Endothelial cell of umbilical vein (primary cell): Measurements from ENCODE around the gene DENND1A. TPM values are rescaled to one million over a fixed set of nuclear protein-coding genes. Genes with fewer than 3 reads are reported as not detected.

ENCODE experiments used
- BruUV-seq: library from RNA; stranded (reverse); fragments of 400-500 nt; replicated peaks from 2 replicates; lab custom pipeline; 2021; lab: Mats Ljungman, UMichigan
- CTCF ChIA-PET: fragments of 300-600, 350-600 bp; sonication (Branson Sonifier 250); formaldehyde crosslinking; loops from one replicate; lab custom pipeline; 2021; ENCODE audit warnings: antibody characterized with exemption, inconsistent platforms; lab: Charles Lee
- POLR2A ChIA-PET: fragments of 300-600, 350-600 bp; sonication (Branson Sonifier 250); formaldehyde crosslinking; loops from one replicate; lab custom pipeline; 2021; ENCODE audit warnings: antibody characterized with exemption, inconsistent platforms; lab: Charles Lee
- DNase-seq: peaks from one replicate; pipeline ENCODE4 v3.0.0-alpha.2; 2011; ENCODE audit warnings: low read depth, low spot score
- FAIRE-seq: peaks from 2 replicates; lab custom pipeline; 2011; peaks lifted over from hg19 to GRCh38; lab: Jason Lieb, UNC
- H2AFZ ChIP-seq: 2 replicates; pipeline ENCODE4 v1.6.0; 2012; ENCODE audit warnings: low read depth, low read length, control low read depth, inconsistent platforms
- H3K27ac ChIP-seq: 2 replicates; pipeline ENCODE4 v1.5.1; 2011; ENCODE audit warnings: low read depth, mild to moderate bottlenecking, control low read depth, low read length, moderate library complexity; ENCODE audit not compliant: insufficient read depth
- H3K27me3 ChIP-seq, 2 experiments: 2 replicates each; pipeline versions ENCODE4 v1.6.0 to v1.6.1; 2011; ENCODE audit warnings: low read length in 2 of 2, mixed read lengths in 1 of 2; ENCODE audit not compliant: control insufficient read depth in 2 of 2, insufficient read depth in 2 of 2
- H3K36me3 ChIP-seq, 2 experiments: 2 replicates in 1 of 2; 3 replicates in 1 of 2; pipeline ENCODE4 v1.5.1; 2011; ENCODE audit warnings: low read length in 2 of 2, mild to moderate bottlenecking in 1 of 2, moderate library complexity in 1 of 2; ENCODE audit not compliant: control insufficient read depth in 2 of 2, insufficient read depth in 2 of 2; ENCODE audit errors: extremely low read depth in 1 of 2
- H3K4me1 ChIP-seq: 3 replicates; pipeline ENCODE4 v1.5.1; 2011; ENCODE audit warnings: mild to moderate bottlenecking, low read length; ENCODE audit not compliant: control insufficient read depth, insufficient read depth; ENCODE audit errors: extremely low read depth
- H3K4me2 ChIP-seq: 2 replicates; pipeline ENCODE4 v1.6.1; 2011; ENCODE audit warnings: low read length, control low read depth, mixed read lengths; ENCODE audit not compliant: insufficient read depth
- H3K4me3 ChIP-seq, 3 experiments: fragments of 200-600 bp in 1 of 3; sonication (generic), shearing (Covaris generic) in 1 of 3; replicated peaks in 1 of 3; 2 replicates each; pipeline ENCODE4 v1.5.1; 2011 to 2016; ENCODE audit warnings: control low read depth in 3 of 3, low read length in 3 of 3, mild to moderate bottlenecking in 2 of 3, inconsistent platforms in 1 of 3, low read depth in 1 of 3, moderate library complexity in 1 of 3; ENCODE audit not compliant: insufficient read depth in 1 of 3
- H3K79me2 ChIP-seq: 2 replicates; pipeline ENCODE4 v1.6.0; 2012; ENCODE audit warnings: low read length, inconsistent platforms; ENCODE audit not compliant: control insufficient read depth, insufficient read depth
- H3K9ac ChIP-seq: replicated peaks from 2 replicates; pipeline ENCODE3; 2011; ENCODE audit warnings: low read length, control low read depth; ENCODE audit not compliant: insufficient read depth; ENCODE audit errors: extremely low read depth
- H3K9me1 ChIP-seq: replicated peaks from 3 replicates; pipeline ENCODE4 v1.6.0; 2011; ENCODE audit warnings: mild to moderate bottlenecking, low read length; ENCODE audit not compliant: control insufficient read depth, insufficient read depth; ENCODE audit errors: extremely low read depth
- H3K9me3 ChIP-seq: replicated peaks from 2 replicates; pipeline ENCODE4 v1.5.1; 2012; ENCODE audit warnings: low read length, inconsistent platforms; ENCODE audit not compliant: control insufficient read depth, insufficient read depth
- H4K20me1 ChIP-seq: replicated peaks from 2 replicates; pipeline ENCODE3; 2011; ENCODE audit warnings: mild to moderate bottlenecking, low read length; ENCODE audit not compliant: control insufficient read depth, insufficient read depth; ENCODE audit errors: extremely low read depth
- EZH2 ChIP-seq: IDR thresholded peaks from 2 replicates; pipeline ENCODE4 v1.6.1; 2012; ENCODE audit warnings: borderline replicate concordance, low read depth, mild to moderate bottlenecking, moderate library complexity, low read length, inconsistent platforms; ENCODE audit not compliant: severe bottlenecking
- FOS ChIP-seq: IDR thresholded peaks from 2 replicates; pipeline ENCODE4 v1.6.1; 2011; ENCODE audit warnings: mild to moderate bottlenecking, low read length, moderate library complexity, borderline replicate concordance; ENCODE audit not compliant: insufficient read depth
- GATA2 ChIP-seq: IDR thresholded peaks from 2 replicates; pipeline ENCODE4 v1.7.0; 2011; ENCODE audit warnings: low read depth, mild to moderate bottlenecking, moderate library complexity, mixed read lengths, low read length; ENCODE audit not compliant: insufficient read length, insufficient read depth
- MYC ChIP-seq: IDR thresholded peaks from one replicate; pipeline ENCODE4 v1.6.1; 2011; ENCODE audit warnings: mild to moderate bottlenecking, low read depth, low read length
- POLR2A ChIP-seq: IDR thresholded peaks from 2 replicates; pipeline ENCODE4 v1.6.1; 2012; ENCODE audit warnings: low read depth, mild to moderate bottlenecking, control low read depth, low read length
- POLR2AphosphoS5 ChIP-seq: IDR thresholded peaks from 2 replicates; pipeline ENCODE4 v1.6.1; 2012; ENCODE audit warnings: low read depth, mild to moderate bottlenecking, control low read depth, low read length, moderate library complexity; ENCODE audit not compliant: insufficient read depth
- dilution Hi-C: fragments of 300-500 bp; cut with MboI; formaldehyde crosslinking; loops from one replicate; pipeline ENCODE4 v1.15.0; 2019; ENCODE audit warnings: low sequenced_read_pairs; ENCODE audit not compliant: extremely low pct_ligation_motif_present
- intact Hi-C: fragments of 100-400 bp; cut with micrococcal nuclease; formaldehyde crosslinking; loops from one replicate; pipeline ENCODE4 v1.10.0; 2022
- polyA plus RNA-seq, 4 experiments: library from polyadenylated mRNA; depleted of rRNA in 3 of 4; stranded (reverse) in 3 of 4; unstranded in 1 of 4; fragments of >200 nt; gene quantifications; 2 replicates each; pipeline versions ENCODE4 v1.2.1 to v1.2.3, GENCODE V29; 2011 to 2012; ENCODE audit warnings: missing spikeins in 1 of 4
- total RNA-seq: library from RNA; stranded (reverse); gene quantifications from 2 replicates; pipeline ENCODE4 v1.2.3, GENCODE V29; 2021
- TF ChIP-seq, protein P1 (sequence below), 2 donors: IDR thresholded peaks; 1 replicate in 1 of 2; 2 replicates in 1 of 2; pipeline ENCODE4 v1.5.1; 2011; ENCODE audit warnings: low read length in 2 of 2, mild to moderate bottlenecking in 2 of 2, moderate library complexity in 2 of 2, control low read depth in 1 of 2, inconsistent platforms in 1 of 2, low read depth in 1 of 2; ENCODE audit not compliant: insufficient read depth in 1 of 2; ENCODE audit errors: extremely low read depth in 1 of 2
- TF ChIP-seq, protein P2 (sequence below): IDR thresholded peaks from 2 replicates; pipeline ENCODE4 v1.6.1; 2011; ENCODE audit not compliant: insufficient read depth, insufficient read length

DENND1A gene
- total and polyA plus RNA-seq, 2 donors (not counting 3 experiments of a cell fraction or from before 2014, with no cell fraction given), result 18.5 to 24.5 TPM

- Histone ChIP-seq H3K36me3 (no peaks in the 10 kb centered on the region), H3K4me3 (no peak overlapping the region), H3K27ac (no peak overlapping the region), H2AFZ (no peak overlapping the region), H3K27me3 (no peaks in the 10 kb centered on the region), H3K9me1 (no peaks in the 10 kb centered on the region), H3K9me3 (no peaks in the 10 kb centered on the region), H3K4me1 (no peaks in the 10 kb centered on the region), H3K9ac (no peak overlapping the region), H3K79me2 (no peaks in the 10 kb centered on the region), H4K20me1 (no peaks in the 10 kb centered on the region), H3K4me2 (no peak overlapping the region)
- intact Hi-C loops, result no loop called here
- dilution Hi-C loops, result no loop called here
- FAIRE-seq (no peak), DNase-seq (no peak)
- no peak for TF ChIP-seq EZH2
- TF ChIP-seq POLR2A, result no peak
- TF ChIP-seq, protein P1, sequence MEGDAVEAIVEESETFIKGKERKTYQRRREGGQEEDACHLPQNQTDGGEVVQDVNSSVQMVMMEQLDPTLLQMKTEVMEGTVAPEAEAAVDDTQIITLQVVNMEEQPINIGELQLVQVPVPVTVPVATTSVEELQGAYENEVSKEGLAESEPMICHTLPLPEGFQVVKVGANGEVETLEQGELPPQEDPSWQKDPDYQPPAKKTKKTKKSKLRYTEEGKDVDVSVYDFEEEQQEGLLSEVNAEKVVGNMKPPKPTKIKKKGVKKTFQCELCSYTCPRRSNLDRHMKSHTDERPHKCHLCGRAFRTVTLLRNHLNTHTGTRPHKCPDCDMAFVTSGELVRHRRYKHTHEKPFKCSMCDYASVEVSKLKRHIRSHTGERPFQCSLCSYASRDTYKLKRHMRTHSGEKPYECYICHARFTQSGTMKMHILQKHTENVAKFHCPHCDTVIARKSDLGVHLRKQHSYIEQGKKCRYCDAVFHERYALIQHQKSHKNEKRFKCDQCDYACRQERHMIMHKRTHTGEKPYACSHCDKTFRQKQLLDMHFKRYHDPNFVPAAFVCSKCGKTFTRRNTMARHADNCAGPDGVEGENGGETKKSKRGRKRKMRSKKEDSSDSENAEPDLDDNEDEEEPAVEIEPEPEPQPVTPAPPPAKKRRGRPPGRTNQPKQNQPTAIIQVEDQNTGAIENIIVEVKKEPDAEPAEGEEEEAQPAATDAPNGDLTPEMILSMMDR (IDR thresholded peaks at IDR 0.05; ENCODE audit: extremely low read depth in 1 of 2, insufficient read depth in 1 of 2, low read depth in 1 of 2, low read length in 2 of 2), result no peak
- TF ChIP-seq FOS, result no peak
- no peak for TF ChIP-seq MYC
- TF ChIP-seq, protein P2, sequence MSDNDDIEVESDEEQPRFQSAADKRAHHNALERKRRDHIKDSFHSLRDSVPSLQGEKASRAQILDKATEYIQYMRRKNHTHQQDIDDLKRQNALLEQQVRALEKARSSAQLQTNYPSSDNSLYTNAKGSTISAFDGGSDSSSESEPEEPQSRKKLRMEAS, result no peak
- TF ChIP-seq GATA2, result no peak
- TF ChIP-seq POLR2AphosphoS5, result no peak
- POLR2A ChIA-PET, result no interaction called here
- CTCF ChIA-PET, result no interaction called here
- BruUV-seq, result no TSS peak
These were observed 63.4 kb downstream of the DENND1A start for GRCh38 chr9:123866497-123866896.
